GM08714 (cell line): ENCODE data around the gene DFFA.

Experiments used
- H3K4me3 ChIP-seq: fragments of 200-500 bp; sonication (Bioruptor generic); 2 replicates; pipeline ENCODE4 v1.5.1; 2014; ENCODE audit warnings: mild to moderate bottlenecking, low read length, inconsistent platforms
- ZNF274 ChIP-seq: IDR thresholded peaks from 2 replicates; pipeline ENCODE4 v1.6.1; 2012; ENCODE audit warnings: mild to moderate bottlenecking, low read depth, low read length

DFFA gene

GRCh38 chr1:10415211-10415930 is 57.0 kb downstream of the DFFA start:
- no peak overlapping the region for H3K4me3 ChIP-seq
- TF ChIP-seq ZNF274: no peak

GRCh38 chr1:10407201-10407600 is 65.1 kb downstream of the DFFA start:
- TF ChIP-seq ZNF274: no peak
- no peak overlapping the region for H3K4me3 ChIP-seq
